HL-60/S4 (cell line): Measurements from ENCODE around the gene PDGFC.

Source experiments
- in situ Hi-C: fragments of 300-500 bp; cut with MboI; formaldehyde crosslinking; loops from 2 replicates; pipeline ENCODE4 v1.14.3; 2022; ENCODE audit warnings: low sequenced_read_pairs

PDGFC gene

DNA sequence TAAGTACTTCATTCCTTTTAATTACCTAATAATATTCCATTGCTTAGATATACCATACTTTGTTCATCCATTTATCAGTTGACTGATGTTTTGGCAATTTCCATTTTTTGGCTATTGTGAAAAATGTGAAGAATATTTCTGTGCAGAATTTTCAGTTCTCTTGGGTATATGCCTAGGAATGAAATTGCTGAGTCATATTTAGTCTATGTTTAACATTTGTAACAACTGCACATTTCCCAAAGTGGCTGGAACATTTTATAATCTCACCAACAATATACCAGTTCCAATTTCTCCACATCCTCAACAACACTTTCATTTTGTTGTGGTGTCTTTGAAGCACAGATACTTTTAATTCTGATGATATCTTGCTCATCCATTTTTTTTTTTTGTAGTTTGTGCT lies 215.5 kb downstream of the PDGFC start:
- in situ Hi-C loops = no loop called here

DNA sequence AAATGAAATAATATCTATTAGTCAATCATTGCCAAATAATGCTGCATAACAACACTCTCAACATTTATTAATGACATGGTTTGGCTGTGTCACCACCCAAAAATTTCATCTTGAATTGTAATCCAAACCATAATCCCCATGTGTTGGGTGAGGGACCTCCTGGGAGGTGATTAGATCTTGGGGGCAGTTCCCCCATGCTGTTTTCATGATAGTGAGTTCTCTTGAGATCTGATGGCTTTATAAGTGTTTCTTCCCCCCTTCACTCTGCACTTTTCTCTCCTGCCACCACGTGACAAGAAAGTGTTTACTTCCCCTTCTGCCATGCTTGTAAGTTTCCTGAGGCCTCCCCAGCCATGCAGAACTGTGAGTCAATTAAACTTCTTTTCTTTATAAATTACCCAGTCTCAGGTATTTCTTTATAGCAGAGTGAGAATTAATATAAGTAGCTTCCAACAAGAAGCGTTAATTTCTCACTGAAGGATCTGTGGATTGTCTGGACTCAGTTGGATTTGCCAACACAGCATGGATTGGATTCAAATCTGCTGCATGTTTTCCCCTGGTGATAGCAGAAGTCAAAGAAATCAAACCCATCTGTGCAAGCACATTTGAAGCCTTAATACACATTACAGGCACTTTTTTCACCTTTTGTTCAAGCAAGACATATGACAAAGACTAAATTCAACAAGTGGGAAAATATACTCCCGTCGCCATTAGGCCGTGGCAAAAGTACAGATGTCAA lies 216.6 kb downstream of the PDGFC start:
- in situ Hi-C loops = no loop called here

DNA sequence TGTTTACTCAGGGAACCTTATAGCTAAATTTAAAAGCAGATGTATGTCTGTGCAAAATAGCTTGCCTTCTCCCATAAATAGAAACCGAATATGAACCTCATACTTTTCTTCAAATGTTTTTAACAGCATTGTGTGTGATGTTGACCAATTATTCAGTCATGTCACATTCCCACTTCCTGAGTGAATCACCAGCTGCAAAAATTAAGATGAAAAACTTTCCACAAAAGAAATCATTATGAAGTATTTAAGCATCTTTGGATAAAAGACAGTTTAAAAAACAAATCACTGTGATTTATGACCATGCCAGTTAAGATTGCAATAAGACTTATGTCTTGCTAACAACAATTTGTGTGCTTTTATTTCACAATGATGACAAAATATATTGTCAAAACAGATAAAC lies 220.1 kb downstream of the PDGFC start:
- in situ Hi-C loops = no loop called here

DNA sequence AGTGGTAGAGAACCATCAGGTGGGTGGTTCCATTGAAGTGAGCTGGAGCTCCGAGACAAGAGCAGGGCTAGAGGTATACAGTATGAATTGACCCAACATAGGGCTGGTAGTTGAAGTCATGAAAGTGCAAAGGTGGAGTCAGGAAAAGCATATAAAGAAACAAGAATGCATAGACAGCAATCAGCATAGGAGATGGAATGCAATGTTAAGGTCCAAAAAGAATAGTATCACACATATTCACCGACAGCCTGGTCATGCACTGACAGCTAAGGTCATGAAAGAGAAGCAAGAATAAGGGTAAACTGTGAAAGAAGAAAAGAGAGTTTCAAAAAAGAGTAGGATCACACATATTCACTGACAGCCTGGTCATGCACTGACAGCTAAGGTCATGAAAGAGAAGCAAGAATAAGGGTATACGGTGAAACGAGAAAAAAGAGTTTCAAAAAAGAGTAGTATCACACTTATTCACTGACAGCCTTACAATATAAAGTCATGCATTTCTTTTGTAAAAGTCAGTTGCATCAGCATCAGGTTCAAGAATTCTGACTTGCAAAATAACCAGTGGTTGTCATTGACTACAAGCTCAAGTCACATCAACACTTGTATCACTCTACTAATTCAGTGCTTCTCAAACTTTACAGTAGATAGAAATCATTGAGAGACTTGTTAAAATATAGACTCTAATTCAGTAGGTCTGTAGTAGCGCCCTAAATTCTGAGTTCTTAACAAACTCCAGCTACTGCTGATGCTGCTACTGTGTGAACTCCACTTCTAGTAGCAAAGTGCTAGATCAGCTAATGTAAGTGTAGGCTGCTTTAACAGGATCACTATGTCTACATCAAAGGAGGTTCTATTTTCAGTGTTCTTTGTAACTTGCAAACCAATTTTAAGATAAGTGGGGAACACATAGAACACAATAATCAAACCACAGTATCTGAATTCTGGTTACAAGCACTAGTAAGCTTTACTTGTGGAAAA lies 221.9 kb downstream of the PDGFC start:
- in situ Hi-C loops = no loop called here

DNA sequence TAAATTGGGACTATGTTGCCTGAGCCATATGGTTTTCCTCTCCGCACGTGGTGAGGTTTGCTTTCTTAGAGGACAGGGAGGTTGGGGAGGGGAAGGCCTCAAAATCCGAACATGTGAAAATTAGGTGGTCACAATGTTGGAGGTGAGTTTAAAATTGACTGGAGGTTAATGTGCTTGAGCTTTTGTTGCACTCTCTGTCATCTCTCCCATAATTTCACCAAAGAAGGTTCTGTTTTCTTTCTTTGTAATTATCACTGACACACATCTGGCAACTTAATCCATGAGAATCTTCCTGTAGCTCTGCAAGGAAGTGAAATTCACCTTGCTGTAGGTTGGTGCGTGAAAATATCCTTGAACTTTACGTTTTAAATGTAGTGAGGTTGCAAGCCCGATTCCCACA lies 225.5 kb downstream of the PDGFC start:
- in situ Hi-C loops = no loop called here

DNA sequence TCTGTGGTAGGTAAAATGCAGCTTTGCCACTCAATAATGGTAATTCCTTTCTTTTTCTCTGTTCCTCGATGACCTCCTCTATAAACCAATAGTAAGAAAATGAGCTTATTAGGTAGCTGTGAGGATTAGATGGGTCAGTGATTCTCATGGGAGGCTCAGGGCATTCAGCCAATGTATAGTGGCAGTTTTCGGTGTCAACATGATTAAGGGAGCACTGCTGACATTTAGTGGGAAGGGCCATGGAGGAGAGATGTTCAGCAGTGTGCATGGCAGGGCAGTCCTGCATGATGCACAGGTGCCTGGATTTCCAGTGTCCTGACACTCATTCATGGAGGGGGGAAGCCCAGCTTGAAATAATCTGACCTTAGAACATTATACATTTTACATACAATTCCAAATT lies 232.8 kb downstream of the PDGFC start:
- in situ Hi-C loops = no loop called here

DNA sequence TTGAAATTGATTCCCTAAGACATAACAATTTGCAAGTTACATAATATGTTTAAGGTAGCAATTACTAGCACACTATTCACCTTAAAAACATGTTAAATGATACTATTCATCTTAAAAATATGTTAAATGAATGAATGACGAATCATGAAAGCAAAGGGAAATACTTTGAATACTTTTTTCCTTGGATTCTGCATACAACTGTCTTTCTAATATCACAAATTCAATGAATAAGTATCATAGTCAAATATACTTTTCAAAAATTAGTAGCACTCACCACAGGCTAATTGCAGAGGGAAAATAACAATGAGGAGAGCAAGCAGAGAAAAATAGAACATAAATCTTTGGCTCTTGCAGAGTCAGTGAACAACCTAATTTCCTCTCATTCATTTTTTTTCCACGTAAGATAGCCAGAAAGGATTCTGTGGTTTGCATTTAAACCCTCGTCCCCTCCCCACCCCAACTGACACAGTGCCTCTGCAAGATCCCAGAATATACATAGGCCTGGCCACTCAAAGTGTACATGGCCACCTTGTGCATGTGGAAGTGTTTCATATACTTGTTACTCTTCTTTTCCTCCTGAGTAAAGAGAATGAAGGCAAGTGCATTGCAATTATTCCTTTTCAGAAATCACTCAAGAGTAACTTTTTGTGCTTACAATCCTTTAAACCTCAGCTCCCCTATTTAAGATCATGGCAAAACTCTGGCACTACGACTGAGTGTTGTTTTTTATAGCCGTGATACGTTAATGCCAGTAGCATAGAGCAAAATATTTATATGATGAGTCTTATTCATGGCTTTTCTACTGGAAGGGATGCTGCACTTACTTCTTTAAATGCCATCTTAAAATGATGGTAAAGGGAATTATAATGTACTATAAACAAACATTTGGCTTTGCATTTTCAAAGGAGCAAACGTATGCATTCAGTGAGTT lies 236.4 kb downstream of the PDGFC start:
- in situ Hi-C loops = no loop called here

DNA sequence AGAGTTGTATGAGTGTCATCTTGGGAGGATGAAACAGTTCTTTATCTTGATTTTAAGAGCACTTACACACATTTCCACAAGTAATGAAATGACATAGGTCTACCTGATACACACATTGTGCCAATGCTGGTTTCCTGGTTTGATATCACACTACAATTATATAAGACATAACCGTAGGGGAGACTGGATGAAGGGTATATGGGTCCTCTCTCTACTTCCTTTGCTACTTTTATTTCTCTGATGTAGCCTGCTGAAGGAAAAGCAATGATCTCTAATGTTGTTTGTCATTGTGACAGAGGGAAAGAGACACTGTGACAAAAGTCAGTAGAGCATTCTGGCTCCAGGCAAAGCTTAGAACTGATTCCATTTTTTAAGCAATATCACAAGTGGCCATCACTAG lies 238.0 kb downstream of the PDGFC start:
- in situ Hi-C loops = no loop called here

DNA sequence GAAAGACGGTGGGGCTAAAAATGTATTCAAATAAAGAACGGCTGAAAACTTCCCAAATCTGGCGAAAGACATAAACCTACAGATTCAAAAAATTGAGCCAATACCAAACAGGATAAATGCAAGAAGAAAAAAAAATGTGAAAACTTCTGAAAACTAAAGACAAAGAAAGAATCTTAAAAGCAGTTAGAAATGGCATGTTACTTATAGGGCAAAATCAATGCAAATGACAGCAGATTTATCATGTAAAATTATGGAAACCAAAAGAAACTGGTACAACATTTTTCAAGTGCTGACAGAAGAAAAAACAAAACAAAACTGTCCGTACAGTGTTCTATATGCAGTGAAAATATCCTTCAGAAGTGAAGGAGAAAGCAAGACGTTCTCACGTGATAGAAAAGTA lies 239.0 kb downstream of the PDGFC start:
- in situ Hi-C loops = no loop called here

DNA sequence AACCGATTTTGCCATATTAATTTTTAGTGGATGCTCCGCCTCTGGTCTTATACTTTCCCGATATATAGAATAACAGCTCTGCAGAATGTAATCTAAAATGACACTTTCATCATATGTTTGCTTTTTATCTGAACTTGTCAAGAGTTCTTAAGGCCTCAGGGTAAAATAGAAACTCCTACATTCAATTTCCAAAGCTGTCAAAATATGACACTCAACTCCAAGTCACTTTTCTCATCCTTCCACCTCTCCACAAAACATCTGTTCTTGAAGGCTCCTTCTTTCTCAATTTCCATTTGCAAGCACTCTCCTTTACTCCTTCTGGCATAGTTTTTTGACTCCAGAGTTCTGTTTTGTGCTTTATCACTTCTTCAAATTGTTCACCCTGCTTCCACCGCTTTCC lies 242.2 kb downstream of the PDGFC start:
- in situ Hi-C loops = no loop called here

DNA sequence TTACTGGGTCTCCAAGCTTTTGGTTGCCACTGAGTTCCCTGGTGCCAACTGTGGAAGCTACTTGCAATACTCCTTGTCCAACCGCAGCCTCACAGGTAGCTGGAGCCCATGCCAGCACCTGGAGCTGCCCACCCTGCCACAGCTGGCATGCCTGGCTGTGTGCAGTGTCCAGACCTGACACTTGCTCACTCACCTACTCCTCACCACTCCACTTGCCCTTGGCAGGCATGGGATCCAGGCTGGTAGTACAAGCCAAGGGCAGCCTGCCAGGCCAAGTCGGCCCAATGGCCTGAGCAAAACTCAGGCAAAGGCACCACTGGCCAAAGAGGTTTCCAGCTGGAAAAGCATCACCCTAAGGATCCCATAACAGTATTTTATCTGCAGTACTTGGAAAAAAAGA lies 246.3 kb downstream of the PDGFC start:
- in situ Hi-C loops = no loop called here

DNA sequence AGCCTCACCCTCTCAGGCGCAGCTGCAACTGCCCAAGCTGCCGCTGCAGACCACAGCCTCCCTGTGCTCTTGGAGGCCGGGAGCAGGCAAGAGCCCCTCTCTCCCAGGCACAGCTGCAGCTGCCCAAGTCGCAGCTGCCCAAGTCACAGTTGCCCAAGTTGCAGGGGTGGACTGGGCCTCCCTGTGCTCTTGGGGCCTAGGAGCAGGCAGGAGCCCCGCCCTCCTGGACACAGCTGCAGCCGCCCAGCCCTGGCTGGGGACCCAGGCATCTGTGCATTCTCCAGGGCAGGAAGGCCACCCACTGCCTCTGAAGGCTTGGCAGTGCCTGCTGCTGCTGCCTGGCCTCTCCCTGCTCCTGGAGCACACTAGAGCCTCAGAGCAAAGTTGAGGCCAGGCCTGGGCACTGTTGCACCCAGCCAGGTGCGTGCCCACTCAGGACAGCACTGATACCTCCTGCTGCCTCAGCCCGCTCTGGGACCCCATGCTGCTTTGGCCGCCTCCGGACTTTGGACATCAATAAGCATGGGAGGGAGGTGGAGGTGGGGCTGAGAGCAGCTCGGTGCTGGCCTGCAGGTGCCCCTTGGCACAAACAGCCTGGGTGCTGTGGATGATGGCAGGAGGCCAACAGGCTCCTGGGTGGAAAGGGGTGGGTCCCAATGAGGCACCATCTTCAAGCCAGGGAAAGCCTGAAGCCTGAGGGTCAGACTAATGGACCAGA lies 247.5 kb downstream of the PDGFC start:
- in situ Hi-C loops = no loop called here

DNA sequence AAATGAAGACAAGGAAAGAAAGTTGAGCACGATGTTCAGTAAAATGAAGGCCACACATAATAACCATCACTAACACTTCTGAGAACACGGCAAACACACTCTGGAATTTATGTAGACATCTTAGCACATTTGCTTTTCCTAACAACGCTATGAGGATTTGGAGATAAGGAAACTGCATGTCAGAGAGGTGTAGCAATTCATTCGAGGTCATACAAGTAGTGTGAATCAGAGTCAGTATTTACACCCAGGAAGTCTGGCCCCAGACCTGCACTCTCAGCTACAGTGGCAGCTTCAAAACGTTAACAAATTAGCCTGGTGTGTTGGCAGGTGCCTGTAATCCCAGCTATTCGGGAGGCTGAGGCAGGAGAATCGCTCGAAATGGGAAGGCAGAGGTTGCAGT lies 253.4 kb downstream of the PDGFC start:
- in situ Hi-C loops = no loop called here

DNA sequence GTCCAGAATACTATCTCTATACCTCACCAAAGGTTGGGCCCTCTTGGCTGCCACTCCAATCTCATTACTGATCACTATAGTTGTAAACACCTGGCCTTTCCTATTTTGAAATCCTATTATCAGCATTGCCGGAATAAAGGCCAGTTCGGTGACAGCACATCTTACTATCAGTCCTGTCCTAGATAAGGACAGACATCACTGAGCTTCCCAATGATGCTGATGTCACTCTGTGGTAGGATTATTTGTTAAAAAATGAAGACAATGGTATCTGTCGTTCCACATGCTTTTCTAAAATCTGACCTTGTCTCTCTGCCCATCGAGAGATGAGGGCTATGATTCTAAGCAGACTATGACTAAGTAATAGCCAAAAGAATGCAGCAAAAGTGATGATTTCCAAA lies 260.4 kb downstream of the PDGFC start:
- in situ Hi-C loops = no loop called here
